Measurements from ENCODE around the gene UNC5C. TPM values are rescaled to one million over a fixed set of nuclear protein-coding genes. Genes with fewer than 3 reads are reported as not detected.

UNC5C gene
- total RNA-seq, 1 experiment from 2014 or later = 1.0 TPM

- no peak for ATAC-seq
- Mint-ChIP-seq H3K9me3 (no peaks in the 10 kb centered on the region), H3K4me3 (no peak overlapping the region), H3K27me3 (ENCODE audit: low read depth) (no peaks in the 10 kb centered on the region), H3K36me3 (no peaks in the 10 kb centered on the region), H3K4me1 (peaks cover 2% of the 10 kb centered on the region; the same call in 1 of the 2 replicates), H3K27ac (no peak overlapping the region)
- no peak for DNase-seq (ENCODE audit: low spot score)
- POLR2A ChIA-PET = no interaction called here
- CTCF ChIA-PET = no interaction called here
- TF ChIP-seq ETV6 (CRISPR knock-in tag; IDR thresholded peaks at IDR 0.05) = no peak
- no peak for TF ChIP-seq ZNF219 (CRISPR knock-in tag; IDR thresholded peaks at IDR 0.05; ENCODE audit: borderline replicate concordance)
- TF ChIP-seq SMAD4 (CRISPR knock-in tag; IDR thresholded peaks at IDR 0.05) = no peak
- no peak for TF ChIP-seq ZNF416 (CRISPR knock-in tag; IDR thresholded peaks at IDR 0.05)
- no peak for TF ChIP-seq IRF1 (CRISPR knock-in tag; IDR thresholded peaks at IDR 0.05)
- no peak for TF ChIP-seq ATF3 (CRISPR knock-in tag; conservative IDR thresholded peaks at IDR 0.05)
- TF ChIP-seq ZNF121 (CRISPR knock-in tag; IDR thresholded peaks at IDR 0.05) = no peak
- no peak for TF ChIP-seq TCF7 (CRISPR knock-in tag; IDR thresholded peaks at IDR 0.05; ENCODE audit: low read depth)
- no peak for TF ChIP-seq STAT6 (CRISPR knock-in tag; conservative IDR thresholded peaks at IDR 0.05; ENCODE audit: low read depth)
- no peak for TF ChIP-seq ZNF263 (CRISPR knock-in tag; IDR thresholded peaks at IDR 0.05; ENCODE audit: low read depth)
- no peak for TF ChIP-seq SP1 (CRISPR knock-in tag; conservative IDR thresholded peaks at IDR 0.05)
- TF ChIP-seq NR3C1 (CRISPR knock-in tag; conservative IDR thresholded peaks at IDR 0.05; ENCODE audit: low read depth) = no peak
- TF ChIP-seq PREB (CRISPR knock-in tag; IDR thresholded peaks at IDR 0.05; ENCODE audit: borderline replicate concordance) = no peak
- no peak for TF ChIP-seq ZBTB43 (CRISPR knock-in tag; IDR thresholded peaks at IDR 0.05)
- TF ChIP-seq FOXP1 (CRISPR knock-in tag; IDR thresholded peaks at IDR 0.05; ENCODE audit: borderline replicate concordance) = no peak
These were observed 119.4 kb downstream of the UNC5C start for GRCh38 chr4:95429416-95429815.

- no peaks in the 10 kb centered on the region for H3K27me3 Mint-ChIP-seq (ENCODE audit: low read depth)
- peaks cover 2% of the 10 kb centered on the region; the same call in 1 of the 2 replicates for H3K4me1 Mint-ChIP-seq
- POLR2A ChIA-PET = no interaction called here
- CTCF ChIA-PET = no interaction called here
- DNase-seq (ENCODE audit: low spot score) (no peak), ATAC-seq (no peak)
- no peaks in the 10 kb centered on the region for H3K36me3 Mint-ChIP-seq
- H3K4me3 Mint-ChIP-seq = no peak overlapping the region
- no peaks in the 10 kb centered on the region for H3K9me3 Mint-ChIP-seq
- H3K27ac Mint-ChIP-seq = no peak overlapping the region
- TF ChIP-seq ZNF671 (CRISPR knock-in tag; IDR thresholded peaks at IDR 0.05) = no peak
- TF ChIP-seq ZNF281 (CRISPR knock-in tag; IDR thresholded peaks at IDR 0.05) = no peak
- TF ChIP-seq PRDM15 (CRISPR knock-in tag; IDR thresholded peaks at IDR 0.05) = no peak
These were observed 120.3 kb downstream of the UNC5C start for GRCh38 chr4:95428291-95429070.
